Limb (tissue), 2 donors: Measurements from ENCODE around the gene AFG3L2.
A peak's percentile ranks its signal among the peaks of the same experiment; 100 is the strongest.

Experiments
- DNase-seq, 2 donors: peaks; one replicate each; pipeline ENCODE4 v3.0.0-alpha.2; 2016; ENCODE audit errors: extremely low spot score in 2 of 2

The AFG3L2 gene

DNA sequence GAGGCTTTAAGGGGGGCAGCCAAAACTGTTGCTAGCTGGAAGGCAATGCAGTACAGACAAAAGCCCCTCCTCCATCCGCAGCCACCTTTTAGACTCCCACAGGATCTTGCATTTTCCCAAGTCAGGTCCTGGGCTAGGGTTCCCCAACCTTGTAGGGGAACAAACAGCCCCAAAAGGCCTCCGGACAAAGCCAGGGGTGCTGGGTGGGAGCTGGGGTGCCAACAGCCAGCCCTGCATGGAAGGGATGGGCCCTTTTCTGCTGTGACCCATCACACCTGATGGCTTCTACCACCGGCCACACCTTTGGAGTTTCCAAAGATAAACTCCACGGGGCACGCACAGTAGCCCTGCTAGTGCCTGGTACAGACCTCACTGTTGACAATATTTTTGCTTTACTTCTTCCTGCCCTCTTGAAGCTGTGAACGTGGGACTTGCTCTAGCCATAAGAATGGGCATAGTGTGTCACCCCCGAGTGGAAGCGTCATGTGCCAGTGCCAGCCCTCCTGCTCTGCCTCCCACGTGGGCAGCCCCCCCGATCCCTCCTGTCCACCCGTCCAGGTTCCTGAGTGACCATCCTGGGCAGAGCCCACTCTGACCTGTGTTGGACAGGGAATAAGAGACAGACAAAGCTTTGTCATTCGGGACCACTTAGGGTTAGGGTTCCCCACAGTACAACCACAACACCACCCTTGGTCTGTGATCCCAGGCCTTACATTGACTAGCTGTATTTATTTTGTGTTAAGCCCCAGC, 50.1 kb downstream of the AFG3L2 start:
- DNase-seq, result no peak

DNA sequence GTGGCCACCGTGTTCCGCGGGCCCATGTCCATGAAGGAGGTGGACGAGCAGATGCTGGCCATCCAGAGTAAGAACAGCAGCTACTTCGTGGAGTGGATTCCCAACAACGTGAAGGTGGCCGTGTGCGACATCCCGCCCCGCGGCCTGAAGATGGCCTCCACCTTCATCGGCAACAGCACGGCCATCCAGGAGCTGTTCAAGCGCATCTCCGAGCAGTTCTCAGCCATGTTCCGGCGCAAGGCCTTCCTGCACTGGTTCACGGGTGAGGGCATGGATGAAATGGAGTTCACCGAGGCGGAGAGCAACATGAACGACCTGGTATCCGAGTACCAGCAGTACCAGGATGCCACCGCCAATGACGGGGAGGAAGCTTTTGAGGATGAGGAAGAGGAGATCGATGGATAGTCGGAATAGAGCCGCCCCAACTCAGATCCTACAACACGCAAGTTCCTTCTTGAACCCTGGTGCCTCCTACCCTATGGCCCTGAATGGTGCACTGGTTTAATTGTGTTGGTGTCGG, 51.2 kb downstream of the AFG3L2 start:
- no peak for DNase-seq

GRCh38 chr18:12324991-12325725, 51.9 kb downstream of the AFG3L2 start:
- DNase-seq, result no peak

- no peak for DNase-seq
These were observed 55.7 kb downstream of the AFG3L2 start for GRCh38 chr18:12321333-12321732.

DNA sequence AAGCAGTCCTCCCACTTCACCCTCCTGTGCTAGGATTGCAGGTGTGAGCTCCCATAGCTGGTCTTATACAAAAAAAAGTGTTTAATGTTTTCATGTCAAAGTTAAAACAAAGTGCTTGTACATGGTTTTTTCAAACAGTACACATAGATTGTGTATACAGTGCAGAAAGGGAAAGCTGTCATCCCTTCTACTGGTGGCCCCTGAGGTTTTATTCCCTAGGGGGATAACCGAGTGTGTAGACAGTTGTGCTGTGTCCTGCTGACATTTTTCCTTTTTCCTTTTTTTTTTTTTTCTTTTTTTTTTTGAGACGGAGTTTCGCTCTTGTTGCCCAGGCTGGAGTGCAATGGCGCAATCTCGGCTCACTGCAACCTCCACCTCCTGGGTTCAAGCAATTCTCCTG, 58.2 kb downstream of the AFG3L2 start:
- no peak for DNase-seq

GRCh38 chr18:12318334-12318697, 58.7 kb downstream of the AFG3L2 start:
- DNase-seq, result no peak

DNA sequence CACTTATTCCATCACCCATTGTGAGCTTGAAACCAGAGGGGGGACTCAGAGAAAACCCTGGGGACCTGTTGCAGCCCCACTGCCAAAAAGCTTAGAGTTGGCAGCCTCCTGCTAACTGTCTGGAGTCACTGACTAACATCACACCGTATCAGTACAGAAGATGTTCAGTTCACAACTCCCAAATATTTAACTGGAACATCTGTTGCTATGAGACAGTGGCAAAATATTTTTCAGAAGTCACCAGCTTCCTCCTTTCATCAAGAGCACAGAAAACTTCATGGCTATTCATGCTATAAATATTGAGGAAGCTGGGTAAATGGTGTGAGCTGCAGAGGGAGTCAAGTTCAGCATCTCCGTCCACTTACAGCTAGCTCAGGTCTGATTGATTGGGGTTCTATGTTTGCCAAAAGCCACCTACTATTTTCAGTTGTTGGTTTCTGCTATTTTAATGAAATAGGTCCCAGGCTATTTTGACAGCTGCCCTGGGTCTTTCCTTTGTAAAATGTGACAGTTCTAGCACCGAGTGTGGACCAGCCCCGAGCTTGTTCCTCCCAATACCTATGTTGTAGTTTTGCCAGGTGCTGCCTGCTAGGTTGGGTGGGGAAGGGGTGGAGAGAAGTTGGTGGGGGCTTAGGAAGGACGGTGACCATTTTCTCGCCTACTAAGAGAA, 59.2 kb downstream of the AFG3L2 start:
- DNase-seq, result peak in 1 of 2 donors; percentile 52

GRCh38 chr18:12315911-12316310, 61.1 kb downstream of the AFG3L2 start:
- DNase-seq, result no peak

- no peak for DNase-seq
These were observed 61.5 kb downstream of the AFG3L2 start for GRCh38 chr18:12315490-12315889.

GRCh38 chr18:12314591-12315305, 62.3 kb downstream of the AFG3L2 start:
- DNase-seq, result no peak

GRCh38 chr18:12313530-12314245, 63.3 kb downstream of the AFG3L2 start:
- no peak for DNase-seq

GRCh38 chr18:12312976-12313375, 64.1 kb downstream of the AFG3L2 start:
- DNase-seq, result no peak

- DNase-seq, result no peak
These were observed 66.3 kb downstream of the AFG3L2 start for GRCh38 chr18:12310762-12311161.

GRCh38 chr18:12309683-12310198, 67.3 kb downstream of the AFG3L2 start:
- no peak for DNase-seq

DNA sequence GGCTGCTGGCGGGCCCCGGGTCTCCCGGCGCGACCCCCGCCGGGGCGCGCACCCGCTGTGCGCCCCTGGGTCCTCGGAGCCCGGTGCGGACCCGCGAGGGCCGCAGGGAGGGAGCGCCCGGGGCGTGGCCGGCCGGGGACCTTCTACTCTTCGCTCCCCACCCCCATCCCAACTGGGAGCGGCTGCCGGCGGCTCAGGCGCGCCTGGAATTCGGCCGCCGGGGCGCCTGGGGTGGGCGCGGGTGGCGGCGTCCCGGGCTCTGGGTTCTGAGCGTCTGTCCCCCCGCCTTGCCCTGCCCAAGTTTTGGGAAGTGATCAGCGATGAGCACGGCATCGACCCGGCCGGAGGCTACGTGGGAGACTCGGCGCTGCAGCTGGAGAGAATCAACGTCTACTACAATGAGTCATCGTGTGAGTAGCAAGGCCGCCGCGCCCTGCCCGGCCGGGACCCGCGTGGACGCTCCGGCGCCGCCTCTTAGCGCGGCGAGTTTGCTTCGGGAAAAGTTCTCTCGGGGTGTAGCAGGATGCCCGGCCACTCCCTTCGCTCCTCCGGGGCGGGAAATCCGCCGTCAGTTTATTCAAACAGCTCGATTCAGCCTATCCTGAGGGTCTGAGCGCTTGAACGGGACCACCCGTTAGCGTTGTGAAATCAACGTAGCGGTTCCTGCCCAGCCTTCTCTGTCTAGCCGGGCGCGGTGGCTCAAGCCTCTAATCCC, 68.5 kb downstream of the AFG3L2 start:
- peak; percentile 74 to 85 for DNase-seq

- peak; percentile 67 to 83 for DNase-seq
These were observed 69.2 kb downstream of the AFG3L2 start, which contains the start of gene TUBB6 for GRCh38 chr18:12307701-12308385. TSS of gene TUBB6 (plus strand) at chr18:12308241. CDS start at chr18:12308293, 52 bp downstream.

DNA sequence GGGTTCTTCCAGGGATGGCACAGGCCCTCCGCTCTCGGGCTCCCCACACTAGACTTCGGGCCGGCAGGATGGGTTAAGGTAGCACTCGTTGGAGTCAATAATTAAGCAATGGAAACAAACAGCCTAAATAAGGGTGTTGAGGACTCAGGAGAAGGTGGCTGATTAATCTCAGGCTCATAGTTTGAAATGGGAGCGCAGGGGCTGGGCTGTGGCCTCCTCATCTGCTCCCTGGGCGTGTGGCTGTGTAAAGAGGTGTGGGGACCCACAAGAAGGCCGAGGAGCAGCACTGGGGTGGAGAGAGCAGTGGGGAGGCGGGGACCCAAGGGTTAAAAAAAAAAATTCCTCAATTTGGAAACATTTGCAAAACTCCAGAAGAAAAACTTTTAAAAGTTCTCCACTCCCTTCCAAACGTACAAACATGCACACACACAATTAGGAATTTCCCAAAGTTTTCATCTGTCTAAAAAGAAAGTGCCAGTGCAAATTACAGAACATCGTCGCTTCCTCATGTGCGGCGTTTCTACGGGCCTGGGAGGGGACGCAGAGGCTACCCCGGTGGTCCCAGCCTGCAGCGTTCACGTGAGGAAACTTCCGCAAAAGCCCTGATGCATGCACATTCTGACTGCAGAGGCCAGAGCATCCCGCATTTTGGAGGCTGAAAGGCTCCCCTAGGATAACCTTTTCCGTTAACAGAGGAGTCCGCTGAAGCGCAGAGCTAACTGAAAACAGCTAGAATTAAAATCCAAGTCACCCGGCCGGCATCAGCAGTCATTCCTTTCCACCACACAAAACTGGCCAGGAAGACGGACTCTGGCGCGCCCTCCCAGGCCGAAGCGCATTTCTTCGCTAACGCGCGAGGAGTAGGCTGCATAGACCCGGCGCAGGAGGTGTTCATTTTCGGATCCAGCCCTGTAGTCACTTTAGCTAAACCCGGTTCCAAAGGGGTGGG, 70.0 kb downstream of the AFG3L2 start:
- peak; percentile 58 to 73 for DNase-seq
